HepG2 (cell line): ENCODE results near the gene SPRYD3. TPM values are rescaled to one million over a fixed set of nuclear protein-coding genes. Genes with fewer than 3 reads are reported as not detected.
A peak's percentile ranks its signal among the peaks of the same experiment; 100 is the strongest.

Experiments
- ESRRA ChIP-seq: sonication (generic); formaldehyde crosslinking; IDR thresholded peaks from 2 replicates; pipeline ENCODE4 v1.5.1; 2020; ENCODE audit warnings: mild to moderate bottlenecking, low read depth, missing genetic modification reagents
- FOXJ3 ChIP-seq: sonication (generic); formaldehyde crosslinking; IDR thresholded peaks from 2 replicates; pipeline ENCODE4 v1.4.0; 2020; ENCODE audit warnings: missing genetic modification reagents, mild to moderate bottlenecking, borderline replicate concordance
- FOXK1 ChIP-seq: sonication (generic); formaldehyde crosslinking; IDR thresholded peaks from 2 replicates; pipeline ENCODE4 v1.4.0; 2020; ENCODE audit warnings: low read depth, missing genetic modification reagents, borderline replicate concordance
- IKZF4 ChIP-seq: sonication (generic); formaldehyde crosslinking; IDR thresholded peaks from 2 replicates; pipeline ENCODE4 v1.5.1; 2020; ENCODE audit warnings: borderline replicate concordance, mild to moderate bottlenecking, low read depth, missing genetic modification reagents; ENCODE audit errors: not compliant biosample characterization
- MAFG ChIP-seq: sonication (generic); formaldehyde crosslinking; IDR thresholded peaks from 2 replicates; pipeline ENCODE4 v1.5.1; 2020; ENCODE audit warnings: mild to moderate bottlenecking, missing genetic modification reagents
- PITX1 ChIP-seq: sonication (generic); formaldehyde crosslinking; IDR thresholded peaks from 2 replicates; pipeline ENCODE4 v1.5.1; 2020; ENCODE audit warnings: mild to moderate bottlenecking, missing genetic modification reagents
- SAFB2 ChIP-seq: sonication (generic); formaldehyde crosslinking; IDR thresholded peaks from 2 replicates; pipeline ENCODE4 v1.5.1; 2020; ENCODE audit warnings: missing genetic modification reagents, low read depth, mild to moderate bottlenecking, borderline replicate concordance
- TFDP1 ChIP-seq: IDR thresholded peaks from 2 replicates; pipeline ENCODE4 v1.6.1; 2016; ENCODE audit warnings: missing compliant biosample characterization, missing genetic modification reagents, borderline replicate concordance
- THAP11 ChIP-seq: IDR thresholded peaks from 2 replicates; pipeline ENCODE4 v1.6.1; 2016; ENCODE audit warnings: missing biosample characterization, missing genetic modification reagents
- ZNF20 ChIP-seq: sonication (generic); formaldehyde crosslinking; IDR thresholded peaks from 2 replicates; pipeline ENCODE4 v1.4.0; 2020; ENCODE audit warnings: mild to moderate bottlenecking, moderate library complexity, missing genetic modification reagents
- ZNF451 ChIP-seq: sonication (generic); formaldehyde crosslinking; IDR thresholded peaks from 2 replicates; pipeline ENCODE4 v1.5.0; 2020; ENCODE audit warnings: mild to moderate bottlenecking, missing genetic modification reagents
- ZNF768 ChIP-seq: sonication (generic); formaldehyde crosslinking; IDR thresholded peaks from 2 replicates; pipeline ENCODE4 v1.4.0; 2020; ENCODE audit warnings: missing genetic modification reagents
- polyA plus RNA-seq, 8 experiments: library from polyadenylated mRNA; depleted of rRNA in 3 of 8; stranded (reverse) in 7 of 8; unstranded in 1 of 8; fragments of >200 nt; fragmentation: Illumina TruSeq in 4 of 8; extraction: Trizol in 4 of 8; gene quantifications; 2 replicates each; pipeline versions ENCODE4 v1.2.1 to v1.2.3, GENCODE V29; 2011 to 2016; ENCODE audit warnings: low read depth in 4 of 8, missing spikeins in 1 of 8, mixed read lengths in 1 of 8; ENCODE audit not compliant: insufficient read depth in 1 of 8
- total RNA-seq, 5 experiments: library from RNA; depleted of rRNA; stranded (reverse); fragments of >200 nt; fragmentation: Illumina TruSeq; extraction: Trizol; gene quantifications; 2 replicates each; pipeline ENCODE4 v1.2.3, GENCODE V29; 2016; ENCODE audit warnings: low read depth in 1 of 5
- TF ChIP-seq, protein P1 (sequence below), 2 experiments: fragments of 450-650 bp in 1 of 2; sonication (generic) in 1 of 2; formaldehyde crosslinking in 1 of 2; IDR thresholded peaks; 2 replicates each; pipeline versions ENCODE4 v1.6.1 to v1.8.0; 2016 to 2022; ENCODE audit warnings: antibody characterized with exemption in 1 of 2, mild to moderate bottlenecking in 1 of 2, missing genetic modification reagents in 1 of 2
- TF ChIP-seq, protein P2 (sequence below): sonication (generic); formaldehyde crosslinking; IDR thresholded peaks from 2 replicates; pipeline ENCODE4 v1.4.0; 2020; ENCODE audit warnings: missing genetic modification reagents, borderline replicate concordance
- TF ChIP-seq, protein P3 (sequence below): IDR thresholded peaks from 2 replicates; pipeline ENCODE4 v1.6.1; 2016; ENCODE audit warnings: missing genetic modification reagents, missing compliant biosample characterization

Gene SPRYD3
- total and polyA plus RNA-seq, 2 of the 13 experiments (the other 11 are each of a cell fraction or from before 2014, with no cell fraction given), result 9.0 to 9.2 TPM

DNA sequence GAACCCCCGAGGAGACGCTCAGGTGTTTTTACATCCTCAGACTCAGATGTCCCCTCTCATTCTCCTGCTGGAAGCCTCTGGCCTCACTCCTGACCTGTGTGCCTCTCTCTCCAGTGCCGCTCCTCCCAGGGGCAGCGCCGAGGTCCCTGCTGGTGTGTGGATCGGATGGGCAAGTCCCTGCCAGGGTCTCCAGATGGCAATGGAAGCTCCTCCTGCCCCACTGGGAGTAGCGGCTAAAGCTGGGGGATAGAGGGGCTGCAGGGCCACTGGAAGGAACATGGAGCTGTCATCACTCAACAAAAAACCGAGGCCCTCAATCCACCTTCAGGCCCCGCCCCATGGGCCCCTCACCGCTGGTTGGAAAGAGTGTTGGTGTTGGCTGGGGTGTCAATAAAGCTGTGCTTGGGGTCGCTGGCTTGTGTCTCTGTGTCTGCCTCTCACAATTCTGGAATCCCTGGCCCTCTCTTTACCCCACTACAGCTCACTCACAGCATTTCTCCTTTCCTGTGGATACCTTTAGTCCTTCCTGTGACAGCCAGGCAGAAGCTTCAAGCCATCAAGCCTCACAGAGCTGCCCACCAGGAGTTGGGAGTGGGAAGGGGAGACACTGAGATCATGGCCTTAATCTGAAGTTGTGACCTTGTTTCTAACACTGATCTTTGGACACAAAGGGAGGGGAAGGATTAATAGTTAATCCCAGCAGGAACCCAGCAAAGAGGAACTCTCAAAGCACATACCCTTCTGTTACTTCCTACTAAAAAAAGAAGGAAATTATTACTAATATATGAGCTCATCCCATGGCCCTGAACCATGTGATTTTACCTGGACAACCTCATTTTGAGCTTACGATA is 23.0 kb upstream of the SPRYD3 start (continued):
- TF ChIP-seq, protein P1, sequence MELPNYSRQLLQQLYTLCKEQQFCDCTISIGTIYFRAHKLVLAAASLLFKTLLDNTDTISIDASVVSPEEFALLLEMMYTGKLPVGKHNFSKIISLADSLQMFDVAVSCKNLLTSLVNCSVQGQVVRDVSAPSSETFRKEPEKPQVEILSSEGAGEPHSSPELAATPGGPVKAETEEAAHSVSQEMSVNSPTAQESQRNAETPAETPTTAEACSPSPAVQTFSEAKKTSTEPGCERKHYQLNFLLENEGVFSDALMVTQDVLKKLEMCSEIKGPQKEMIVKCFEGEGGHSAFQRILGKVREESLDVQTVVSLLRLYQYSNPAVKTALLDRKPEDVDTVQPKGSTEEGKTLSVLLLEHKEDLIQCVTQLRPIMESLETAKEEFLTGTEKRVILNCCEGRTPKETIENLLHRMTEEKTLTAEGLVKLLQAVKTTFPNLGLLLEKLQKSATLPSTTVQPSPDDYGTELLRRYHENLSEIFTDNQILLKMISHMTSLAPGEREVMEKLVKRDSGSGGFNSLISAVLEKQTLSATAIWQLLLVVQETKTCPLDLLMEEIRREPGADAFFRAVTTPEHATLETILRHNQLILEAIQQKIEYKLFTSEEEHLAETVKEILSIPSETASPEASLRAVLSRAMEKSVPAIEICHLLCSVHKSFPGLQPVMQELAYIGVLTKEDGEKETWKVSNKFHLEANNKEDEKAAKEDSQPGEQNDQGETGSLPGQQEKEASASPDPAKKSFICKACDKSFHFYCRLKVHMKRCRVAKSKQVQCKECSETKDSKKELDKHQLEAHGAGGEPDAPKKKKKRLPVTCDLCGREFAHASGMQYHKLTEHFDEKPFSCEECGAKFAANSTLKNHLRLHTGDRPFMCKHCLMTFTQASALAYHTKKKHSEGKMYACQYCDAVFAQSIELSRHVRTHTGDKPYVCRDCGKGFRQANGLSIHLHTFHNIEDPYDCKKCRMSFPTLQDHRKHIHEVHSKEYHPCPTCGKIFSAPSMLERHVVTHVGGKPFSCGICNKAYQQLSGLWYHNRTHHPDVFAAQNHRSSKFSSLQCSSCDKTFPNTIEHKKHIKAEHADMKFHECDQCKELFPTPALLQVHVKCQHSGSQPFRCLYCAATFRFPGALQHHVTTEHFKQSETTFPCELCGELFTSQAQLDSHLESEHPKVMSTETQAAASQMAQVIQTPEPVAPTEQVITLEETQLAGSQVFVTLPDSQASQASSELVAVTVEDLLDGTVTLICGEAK (IDR thresholded peaks at IDR 0.05), result peak; percentile 70
- TF ChIP-seq, protein P1 (CRISPR knock-in tag; IDR thresholded peaks at IDR 0.05), result peak; percentile 99
- TF ChIP-seq FOXK1 (0 out of 2 replicates have a peak, but pooled peaks have one; percentile 18), MAFG (CRISPR knock-in tag) (no peak), ZNF451 (CRISPR knock-in tag) (no peak), TFDP1 (no peak), SAFB2 (CRISPR knock-in tag) (0 out of 2 replicates have a peak, but pooled peaks have one; percentile 29), FOXJ3 (no peak), ESRRA (peak; percentile 84; the same call in 1 of the 2 replicates), PITX1 (CRISPR knock-in tag) (peak; percentile 96), THAP11 (CRISPR knock-in tag) (no peak; the same call in 1 of the 2 replicates), ZNF768 (CRISPR knock-in tag) (peak; percentile 90), IKZF4 (CRISPR knock-in tag) (no peak), ZNF20 (CRISPR knock-in tag) (no peak)
- TF ChIP-seq, protein P2, sequence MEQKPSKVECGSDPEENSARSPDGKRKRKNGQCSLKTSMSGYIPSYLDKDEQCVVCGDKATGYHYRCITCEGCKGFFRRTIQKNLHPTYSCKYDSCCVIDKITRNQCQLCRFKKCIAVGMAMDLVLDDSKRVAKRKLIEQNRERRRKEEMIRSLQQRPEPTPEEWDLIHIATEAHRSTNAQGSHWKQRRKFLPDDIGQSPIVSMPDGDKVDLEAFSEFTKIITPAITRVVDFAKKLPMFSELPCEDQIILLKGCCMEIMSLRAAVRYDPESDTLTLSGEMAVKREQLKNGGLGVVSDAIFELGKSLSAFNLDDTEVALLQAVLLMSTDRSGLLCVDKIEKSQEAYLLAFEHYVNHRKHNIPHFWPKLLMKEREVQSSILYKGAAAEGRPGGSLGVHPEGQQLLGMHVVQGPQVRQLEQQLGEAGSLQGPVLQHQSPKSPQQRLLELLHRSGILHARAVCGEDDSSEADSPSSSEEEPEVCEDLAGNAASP (CRISPR knock-in tag), result 0 out of 2 replicates have a peak, but pooled peaks have one; percentile 62
- TF ChIP-seq, protein P3, sequence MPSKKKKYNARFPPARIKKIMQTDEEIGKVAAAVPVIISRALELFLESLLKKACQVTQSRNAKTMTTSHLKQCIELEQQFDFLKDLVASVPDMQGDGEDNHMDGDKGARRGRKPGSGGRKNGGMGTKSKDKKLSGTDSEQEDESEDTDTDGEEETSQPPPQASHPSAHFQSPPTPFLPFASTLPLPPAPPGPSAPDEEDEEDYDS (CRISPR knock-in tag), result peak; percentile 16; the same call in 1 of the 2 replicates
